Adrenal gland (tissue), 5 donors: ENCODE results near the gene TADA2A.

Source experiments
- CTCF ChIP-seq, 6 experiments: fragments of 450-650 bp in 4 of 6; fragments of 200-600 bp in 2 of 6; sonication (generic) in 1 of 6; IDR thresholded peaks; 1 replicate in 5 of 6; 2 replicates in 1 of 6; pipeline versions ENCODE4 v1.5.1 to v1.8.0; 2016 to 2021; ENCODE audit warnings: antibody characterized with exemption in 6 of 6, mild to moderate bottlenecking in 2 of 6, moderate library complexity in 1 of 6
- POLR2A ChIP-seq, 2 donors: fragments of 450-650 bp; IDR thresholded peaks; one replicate each; pipeline ENCODE4 v1.6.1; 2017; ENCODE audit warnings: antibody characterized with exemption in 2 of 2, mild to moderate bottlenecking in 2 of 2, moderate library complexity in 1 of 2
- donor health status: DM: no; HTN: no; CAD: no.

GRCh38 chr17:37490638-37491614 lies 84.2 kb downstream of the TADA2A start:
- TF ChIP-seq CTCF (IDR thresholded peaks at IDR 0.05) = no peak
- peak in 1 of 2 donors; percentile 60 for TF ChIP-seq POLR2A (IDR thresholded peaks at IDR 0.05)
